HCT116 (cell line): ENCODE results near the gene AFTPH. TPM values are rescaled to one million over a fixed set of nuclear protein-coding genes. Genes with fewer than 3 reads are reported as not detected.

ENCODE experiments used
- ATAC-seq: fragments of 200-7000 bp; cut with Tn5 transposase; 2 replicates; pipeline ENCODE4 v1.9.1; 2020; ENCODE audit warnings: mild to moderate bottlenecking, moderate library complexity
- BruUV-seq: library from RNA; stranded (reverse); fragments of 400-500 nt; replicated peaks from 2 replicates; lab custom pipeline; 2021; lab: Mats Ljungman, UMichigan
- CTCF ChIA-PET: fragments of 300-600 bp; sonication (Branson Sonifier 250); formaldehyde crosslinking; loops from one replicate; lab custom pipeline; 2021; ENCODE audit warnings: antibody characterized with exemption; lab: Charles Lee
- POLR2A ChIA-PET: fragments of 300-600, 350-600 bp; sonication (Branson Sonifier 250); formaldehyde crosslinking; loops from one replicate; lab custom pipeline; 2021; ENCODE audit warnings: antibody characterized with exemption; lab: Charles Lee
- RAD21 ChIA-PET, 2 experiments: fragments of 300-600 bp; sonication (Branson Sonifier 250); formaldehyde crosslinking; loops; one replicate each; lab custom pipeline; 2023; ENCODE audit warnings: low total read pairs in 2 of 2; ENCODE audit not compliant: uncharacterized antibody in 2 of 2, unreplicated experiment in 2 of 2, low non-redundant PET in 1 of 2; lab: Charles Lee
- DNase-seq: peaks from one replicate; pipeline ENCODE4 v3.0.0-alpha.2; 2010; ENCODE audit warnings: low read depth, low spot score
- H2AFZ ChIP-seq: fragments of 200-600 bp; shearing (Covaris generic), sonication (generic); 2 replicates; pipeline ENCODE4 v1.6.1; 2017; ENCODE audit warnings: low read depth, mixed run types, mixed read lengths, antibody characterized with exemption, low read length; ENCODE audit not compliant: poor library complexity, severe bottlenecking
- H3K27ac ChIP-seq: 2 replicates; pipeline ENCODE4 v1.5.1; 2012; ENCODE audit warnings: low read depth, low read length
- H3K27me3 ChIP-seq: fragments of 200-600 bp; sonication (generic); 2 replicates; pipeline ENCODE4 v1.6.1; 2016; ENCODE audit warnings: mixed run types, low read length, mixed read lengths; ENCODE audit not compliant: insufficient read depth
- H3K36me3 ChIP-seq, 2 experiments: fragments of 200-500 bp in 1 of 2; fragments of 200-600 bp in 1 of 2; sonication (Bioruptor generic) in 1 of 2; sonication (generic) in 1 of 2; 2 replicates each; pipeline versions ENCODE4 v1.5.1 to v1.6.1; 2014 to 2016; ENCODE audit warnings: low read length in 2 of 2, inconsistent platforms in 1 of 2, mixed read lengths in 1 of 2, mixed run types in 1 of 2; ENCODE audit not compliant: insufficient read depth in 2 of 2, control insufficient read depth in 1 of 2
- H3K4me1 ChIP-seq, 2 experiments: fragments of 200-600 bp in 1 of 2; sonication (generic) in 1 of 2; 2 replicates each; pipeline versions ENCODE4 v1.5.1 to v1.6.1; 2012 to 2017; ENCODE audit warnings: low read length in 2 of 2, inconsistent platforms in 1 of 2, mild to moderate bottlenecking in 1 of 2, mixed read lengths in 1 of 2, mixed run types in 1 of 2, moderate library complexity in 1 of 2; ENCODE audit not compliant: insufficient read depth in 2 of 2, control insufficient read depth in 1 of 2
- H3K4me2 ChIP-seq: fragments of 200-600 bp; sonication (generic); 2 replicates; pipeline ENCODE4 v1.6.1; 2017; ENCODE audit warnings: mixed run types, low read length, mixed read lengths
- H3K4me3 ChIP-seq, 2 experiments: fragments of 200-600 bp in 1 of 2; sonication (generic) in 1 of 2; replicated peaks in 1 of 2; 2 replicates each; pipeline ENCODE4 v1.5.1; 2011 to 2016; ENCODE audit warnings: low read length in 2 of 2, control low read depth in 1 of 2, low read depth in 1 of 2, mild to moderate bottlenecking in 1 of 2, mixed read lengths in 1 of 2, mixed run types in 1 of 2
- H3K79me2 ChIP-seq: fragments of 200-600 bp; sonication (generic); 2 replicates; pipeline ENCODE4 v1.6.1; 2017; ENCODE audit warnings: mild to moderate bottlenecking, mixed run types, low read length, moderate library complexity, mixed read lengths; ENCODE audit not compliant: insufficient read depth
- H3K9ac ChIP-seq: fragments of 200-600 bp; sonication (generic); 2 replicates; pipeline ENCODE4 v1.6.1; 2016; ENCODE audit warnings: low read length, mixed read lengths
- H3K9me2 ChIP-seq: fragments of 200-600 bp; sonication (generic), shearing (Covaris generic); 2 replicates; pipeline ENCODE4 v1.6.1; 2017; ENCODE audit warnings: mixed run types, mild to moderate bottlenecking, moderate library complexity; ENCODE audit not compliant: insufficient read depth
- H3K9me3 ChIP-seq, 2 experiments: fragments of 200-500 bp in 1 of 2; fragments of 200-600 bp in 1 of 2; sonication (Bioruptor generic) in 1 of 2; sonication (generic) in 1 of 2; 2 replicates each; pipeline ENCODE4 v1.6.1; 2014 to 2017; ENCODE audit warnings: low read length in 2 of 2, mixed read lengths in 2 of 2, inconsistent platforms in 1 of 2, low read depth in 1 of 2, mild to moderate bottlenecking in 1 of 2, mixed run types in 1 of 2, moderate library complexity in 1 of 2; ENCODE audit not compliant: control insufficient read depth in 1 of 2, insufficient read depth in 1 of 2
- H4K20me1 ChIP-seq: fragments of 200-600 bp; sonication (generic), shearing (Covaris generic); 2 replicates; pipeline ENCODE4 v1.6.1; 2017; ENCODE audit warnings: mixed run types, mild to moderate bottlenecking, moderate library complexity; ENCODE audit not compliant: insufficient read depth
- ATF3 ChIP-seq: IDR thresholded peaks from 2 replicates; pipeline ENCODE4 v1.6.1; 2012
- CBX3 ChIP-seq: IDR thresholded peaks from 2 replicates; pipeline ENCODE4 v1.6.1; 2012; ENCODE audit warnings: low read depth
- CEBPB ChIP-seq: IDR thresholded peaks from 2 replicates; pipeline ENCODE4 v1.6.1; 2012; ENCODE audit warnings: low read depth
- POLR2AphosphoS5 ChIP-seq: IDR thresholded peaks from 2 replicates; pipeline ENCODE4 v1.6.1; 2011; ENCODE audit warnings: mild to moderate bottlenecking, low read depth, low read length, moderate library complexity
- RAD21 ChIP-seq: IDR thresholded peaks from 2 replicates; pipeline ENCODE4 v1.6.1; 2012; ENCODE audit warnings: low read depth, mild to moderate bottlenecking
- SIN3A ChIP-seq: IDR thresholded peaks from 2 replicates; pipeline ENCODE4 v1.6.1; 2012; ENCODE audit warnings: low read depth
- SP1 ChIP-seq: IDR thresholded peaks from 2 replicates; pipeline ENCODE4 v1.6.1; 2012; ENCODE audit warnings: low read depth
- TCF7L2 ChIP-seq: IDR thresholded peaks from 2 replicates; pipeline ENCODE4 v1.7.0; 2011; ENCODE audit warnings: borderline replicate concordance, inconsistent platforms; ENCODE audit not compliant: insufficient read depth, insufficient read length; ENCODE audit errors: extremely low read depth
- ZNF274 ChIP-seq: fragments of 200-500 bp; sonication (Bioruptor generic); IDR thresholded peaks from 2 replicates; pipeline ENCODE4 v1.6.1; 2014; ENCODE audit warnings: mild to moderate bottlenecking, low read depth, low read length, inconsistent platforms
- intact Hi-C: fragments of 100-400 bp; cut with micrococcal nuclease; formaldehyde crosslinking; loops from 2 replicates; pipeline ENCODE4 v1.10.0; 2022
- total RNA-seq: library from RNA; stranded (reverse); gene quantifications from one replicate; pipeline ENCODE4 v1.2.1, GENCODE V29; 2021; ENCODE audit not compliant: unreplicated experiment
- TF ChIP-seq, protein P1 (sequence below): IDR thresholded peaks from 2 replicates; pipeline ENCODE4 v1.6.1; 2011; ENCODE audit warnings: mild to moderate bottlenecking, low read length, moderate library complexity; ENCODE audit not compliant: insufficient replicate concordance; ENCODE audit errors: extremely low read depth
- TF ChIP-seq, protein P2 (sequence below): IDR thresholded peaks from 2 replicates; pipeline ENCODE4 v1.6.1; 2012; ENCODE audit warnings: low read depth

AFTPH gene
- total RNA-seq, 1 experiment from 2014 or later, result 23.6 TPM

DNA sequence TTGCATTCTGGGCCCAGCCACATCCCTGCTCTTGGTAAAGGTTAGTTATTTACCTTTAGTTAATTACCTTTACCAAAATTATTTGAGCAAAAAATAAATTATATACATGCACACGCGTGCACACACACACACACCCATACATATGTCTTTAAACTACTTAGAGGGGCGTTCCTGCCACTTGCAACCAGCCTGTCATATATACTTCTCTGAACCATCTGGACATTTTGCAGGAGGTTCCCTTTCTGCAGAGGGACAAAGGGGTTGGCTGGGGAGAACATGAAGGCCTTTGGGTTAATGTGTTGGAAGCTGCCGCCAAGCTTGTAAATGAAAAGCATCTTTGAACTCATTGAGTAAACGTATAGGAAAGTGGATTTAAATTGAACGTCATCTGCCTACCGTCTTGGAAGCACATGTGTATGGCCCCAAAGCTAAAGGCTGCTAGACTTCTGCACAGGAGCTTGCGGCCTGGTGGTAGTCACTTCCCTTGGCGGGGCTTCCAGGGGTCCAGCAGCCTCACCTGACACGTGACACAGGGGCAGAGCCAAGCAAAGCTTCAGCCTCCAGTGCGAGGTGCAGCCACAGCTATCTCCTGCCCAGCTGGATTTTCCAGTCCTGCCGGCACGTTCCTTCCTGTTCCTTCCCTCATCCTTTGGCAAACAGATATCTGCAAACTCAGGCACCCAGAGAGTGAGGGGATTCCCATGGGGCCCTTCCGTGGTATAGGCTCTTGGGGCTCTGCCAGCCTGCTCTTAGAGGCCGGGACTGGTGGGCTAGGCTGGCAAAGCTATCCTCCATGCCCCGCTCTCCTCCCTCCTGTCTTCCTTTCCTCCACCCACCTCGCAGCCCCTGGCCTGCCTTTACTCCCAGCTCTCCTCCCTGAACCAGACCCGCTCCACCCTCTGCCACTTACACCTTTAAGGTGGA lies 83.5 kb downstream of the AFTPH start:
- Histone ChIP-seq H3K27me3 (no peaks in the 10 kb centered on the region), H3K4me3 (no peak overlapping the region), H3K36me3 (no peaks in the 10 kb centered on the region), H3K9me3 (no peaks in the 10 kb centered on the region; a peak in 1 of 4 replicates), H3K27ac (no peak overlapping the region), H3K9me2 (no peaks in the 10 kb centered on the region), H3K9ac (no peak overlapping the region), H2AFZ (no peak overlapping the region), H3K4me2 (no peak overlapping the region), H4K20me1 (no peaks in the 10 kb centered on the region), H3K79me2 (no peaks in the 10 kb centered on the region), H3K4me1 (peaks cover 0 to 5% of the 10 kb centered on the region in 2 experiments; a peak in 1 of 4 replicates)
- intact Hi-C loops, result no loop called here
- BruUV-seq, result no TSS peak
- DNase-seq, result no peak
- POLR2A ChIA-PET, result interaction anchor here (1.4 kb wide), 1 partner anchor 224 kb away, joined by 3 read pairs; no protein-coding TSS in a partner anchor
- TF ChIP-seq ATF3 (no peak), RAD21 (no peak), ZNF274 (no peak), CEBPB (no peak), SP1 (no peak), POLR2AphosphoS5 (no peak), TCF7L2 (no peak), CBX3 (no peak), SIN3A (no peak)
- TF ChIP-seq, protein P1, sequence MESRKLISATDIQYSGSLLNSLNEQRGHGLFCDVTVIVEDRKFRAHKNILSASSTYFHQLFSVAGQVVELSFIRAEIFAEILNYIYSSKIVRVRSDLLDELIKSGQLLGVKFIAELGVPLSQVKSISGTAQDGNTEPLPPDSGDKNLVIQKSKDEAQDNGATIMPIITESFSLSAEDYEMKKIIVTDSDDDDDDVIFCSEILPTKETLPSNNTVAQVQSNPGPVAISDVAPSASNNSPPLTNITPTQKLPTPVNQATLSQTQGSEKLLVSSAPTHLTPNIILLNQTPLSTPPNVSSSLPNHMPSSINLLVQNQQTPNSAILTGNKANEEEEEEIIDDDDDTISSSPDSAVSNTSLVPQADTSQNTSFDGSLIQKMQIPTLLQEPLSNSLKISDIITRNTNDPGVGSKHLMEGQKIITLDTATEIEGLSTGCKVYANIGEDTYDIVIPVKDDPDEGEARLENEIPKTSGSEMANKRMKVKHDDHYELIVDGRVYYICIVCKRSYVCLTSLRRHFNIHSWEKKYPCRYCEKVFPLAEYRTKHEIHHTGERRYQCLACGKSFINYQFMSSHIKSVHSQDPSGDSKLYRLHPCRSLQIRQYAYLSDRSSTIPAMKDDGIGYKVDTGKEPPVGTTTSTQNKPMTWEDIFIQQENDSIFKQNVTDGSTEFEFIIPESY, result no peak
- TF ChIP-seq, protein P2, sequence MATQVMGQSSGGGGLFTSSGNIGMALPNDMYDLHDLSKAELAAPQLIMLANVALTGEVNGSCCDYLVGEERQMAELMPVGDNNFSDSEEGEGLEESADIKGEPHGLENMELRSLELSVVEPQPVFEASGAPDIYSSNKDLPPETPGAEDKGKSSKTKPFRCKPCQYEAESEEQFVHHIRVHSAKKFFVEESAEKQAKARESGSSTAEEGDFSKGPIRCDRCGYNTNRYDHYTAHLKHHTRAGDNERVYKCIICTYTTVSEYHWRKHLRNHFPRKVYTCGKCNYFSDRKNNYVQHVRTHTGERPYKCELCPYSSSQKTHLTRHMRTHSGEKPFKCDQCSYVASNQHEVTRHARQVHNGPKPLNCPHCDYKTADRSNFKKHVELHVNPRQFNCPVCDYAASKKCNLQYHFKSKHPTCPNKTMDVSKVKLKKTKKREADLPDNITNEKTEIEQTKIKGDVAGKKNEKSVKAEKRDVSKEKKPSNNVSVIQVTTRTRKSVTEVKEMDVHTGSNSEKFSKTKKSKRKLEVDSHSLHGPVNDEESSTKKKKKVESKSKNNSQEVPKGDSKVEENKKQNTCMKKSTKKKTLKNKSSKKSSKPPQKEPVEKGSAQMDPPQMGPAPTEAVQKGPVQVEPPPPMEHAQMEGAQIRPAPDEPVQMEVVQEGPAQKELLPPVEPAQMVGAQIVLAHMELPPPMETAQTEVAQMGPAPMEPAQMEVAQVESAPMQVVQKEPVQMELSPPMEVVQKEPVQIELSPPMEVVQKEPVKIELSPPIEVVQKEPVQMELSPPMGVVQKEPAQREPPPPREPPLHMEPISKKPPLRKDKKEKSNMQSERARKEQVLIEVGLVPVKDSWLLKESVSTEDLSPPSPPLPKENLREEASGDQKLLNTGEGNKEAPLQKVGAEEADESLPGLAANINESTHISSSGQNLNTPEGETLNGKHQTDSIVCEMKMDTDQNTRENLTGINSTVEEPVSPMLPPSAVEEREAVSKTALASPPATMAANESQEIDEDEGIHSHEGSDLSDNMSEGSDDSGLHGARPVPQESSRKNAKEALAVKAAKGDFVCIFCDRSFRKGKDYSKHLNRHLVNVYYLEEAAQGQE, result no peak
- RAD21 ChIA-PET, result no interaction called here
- CTCF ChIA-PET, result no interaction called here
- no peak for ATAC-seq
